ENCODE measurements around the gene SPATA45.
"Not testable (repeated sequence)": the region's sequence is repeated elsewhere in the genome, so short reads cannot be mapped to it uniquely, and the experiment has no call there.

DNA sequence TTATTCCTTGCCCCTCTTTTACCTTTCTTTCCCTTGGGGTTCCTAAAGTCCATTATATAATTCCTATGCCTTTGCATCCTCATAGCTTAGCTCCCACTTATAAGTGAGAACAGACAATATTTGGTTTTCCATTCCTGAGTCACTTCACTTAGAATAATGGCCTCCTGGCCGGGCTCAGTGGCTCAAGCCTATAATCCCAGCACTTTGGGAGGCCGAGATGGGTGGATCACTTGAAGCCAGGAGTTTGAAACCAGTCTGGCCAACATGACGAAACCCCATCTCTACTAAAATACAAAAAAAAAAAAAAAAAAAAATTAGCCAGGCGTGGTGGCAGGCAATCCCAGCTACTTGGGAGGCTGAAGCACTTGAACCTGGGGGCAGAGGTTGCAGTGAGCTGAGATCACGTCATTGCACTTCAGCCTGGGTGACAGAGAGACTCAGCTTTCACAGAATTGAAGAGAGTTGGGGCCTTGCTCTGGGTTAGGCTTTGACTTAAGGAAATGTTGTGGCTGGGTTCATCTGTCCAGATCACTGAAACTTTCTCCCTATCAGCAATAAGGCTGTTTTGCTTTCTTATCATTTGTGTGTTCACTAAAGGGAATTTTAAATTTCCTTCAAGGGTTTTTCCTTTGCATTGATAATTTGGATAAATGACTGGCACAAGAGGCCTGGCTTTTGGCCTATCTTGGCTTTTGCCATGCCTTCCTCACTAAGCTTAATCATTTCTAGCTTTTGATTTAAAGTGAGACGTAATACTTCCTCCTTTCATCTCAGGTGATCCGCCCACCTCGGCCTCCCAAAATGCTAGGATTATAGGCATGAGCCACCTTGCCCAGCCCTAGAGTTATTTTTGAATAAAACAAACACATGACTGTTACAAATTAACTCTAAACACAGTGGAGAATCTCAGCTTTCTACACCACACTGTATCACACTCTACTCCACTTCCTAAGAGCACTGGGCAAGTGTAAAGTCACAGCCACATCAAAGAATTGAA lies 13.9 kb downstream of the SPATA45 start:
- TF ChIP-seq, protein P1, sequence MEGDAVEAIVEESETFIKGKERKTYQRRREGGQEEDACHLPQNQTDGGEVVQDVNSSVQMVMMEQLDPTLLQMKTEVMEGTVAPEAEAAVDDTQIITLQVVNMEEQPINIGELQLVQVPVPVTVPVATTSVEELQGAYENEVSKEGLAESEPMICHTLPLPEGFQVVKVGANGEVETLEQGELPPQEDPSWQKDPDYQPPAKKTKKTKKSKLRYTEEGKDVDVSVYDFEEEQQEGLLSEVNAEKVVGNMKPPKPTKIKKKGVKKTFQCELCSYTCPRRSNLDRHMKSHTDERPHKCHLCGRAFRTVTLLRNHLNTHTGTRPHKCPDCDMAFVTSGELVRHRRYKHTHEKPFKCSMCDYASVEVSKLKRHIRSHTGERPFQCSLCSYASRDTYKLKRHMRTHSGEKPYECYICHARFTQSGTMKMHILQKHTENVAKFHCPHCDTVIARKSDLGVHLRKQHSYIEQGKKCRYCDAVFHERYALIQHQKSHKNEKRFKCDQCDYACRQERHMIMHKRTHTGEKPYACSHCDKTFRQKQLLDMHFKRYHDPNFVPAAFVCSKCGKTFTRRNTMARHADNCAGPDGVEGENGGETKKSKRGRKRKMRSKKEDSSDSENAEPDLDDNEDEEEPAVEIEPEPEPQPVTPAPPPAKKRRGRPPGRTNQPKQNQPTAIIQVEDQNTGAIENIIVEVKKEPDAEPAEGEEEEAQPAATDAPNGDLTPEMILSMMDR (conservative IDR thresholded peaks at IDR 0.05 in 1 of 2, IDR thresholded peaks at IDR 0.05 in 1 of 2; ENCODE audit: low read depth in 1 of 2, low read length in 2 of 2), result not testable (repeated sequence)
- TF ChIP-seq EZH2 (IDR thresholded peaks at IDR 0.05; ENCODE audit: low read length, missing control alignments), result not testable (repeated sequence)
